HG03571 (cell line): ENCODE results near the gene ATRNL1.
"Not testable (repeated sequence)": the region's sequence is repeated elsewhere in the genome, so short reads cannot be mapped to it uniquely, and the experiment has no call there.

Experiments used
- ATAC-seq: cut with Tn5 transposase; IDR thresholded peaks from one replicate; pipeline ENCODE4 v1.9.1; 2021; ENCODE audit not compliant: unreplicated experiment

The ATRNL1 gene

GRCh38 chr10:115745943-115746342 lies 652.8 kb downstream of the ATRNL1 start:
- no peak for ATAC-seq

GRCh38 chr10:115747811-115748210 lies 654.6 kb downstream of the ATRNL1 start:
- no peak for ATAC-seq

GRCh38 chr10:115758488-115758887 lies 665.3 kb downstream of the ATRNL1 start:
- ATAC-seq = not testable (repeated sequence)

GRCh38 chr10:115760131-115760530 lies 667.0 kb downstream of the ATRNL1 start:
- no peak for ATAC-seq

- no peak for ATAC-seq
Observed at GRCh38 chr10:115761166-115761565, 668.0 kb downstream of the ATRNL1 start.

GRCh38 chr10:115762029-115762428 lies 668.9 kb downstream of the ATRNL1 start:
- no peak for ATAC-seq

GRCh38 chr10:115771755-115772154 lies 678.6 kb downstream of the ATRNL1 start:
- no peak for ATAC-seq

GRCh38 chr10:115772606-115773005 lies 679.4 kb downstream of the ATRNL1 start:
- no peak for ATAC-seq

GRCh38 chr10:115773832-115774231 lies 680.7 kb downstream of the ATRNL1 start:
- ATAC-seq = no peak

GRCh38 chr10:115774721-115775120 lies 681.6 kb downstream of the ATRNL1 start:
- ATAC-seq = no peak

- no peak for ATAC-seq
Observed at GRCh38 chr10:115777646-115778045, 684.5 kb downstream of the ATRNL1 start.

- no peak for ATAC-seq
Observed at GRCh38 chr10:115790220-115790619, 697.1 kb downstream of the ATRNL1 start.

GRCh38 chr10:115795964-115796363 lies 702.8 kb downstream of the ATRNL1 start:
- ATAC-seq = no peak

GRCh38 chr10:115801457-115801856 lies 708.3 kb downstream of the ATRNL1 start:
- ATAC-seq = no peak

GRCh38 chr10:115801992-115802391 lies 708.8 kb downstream of the ATRNL1 start:
- no peak for ATAC-seq

GRCh38 chr10:115802911-115803310 lies 709.7 kb downstream of the ATRNL1 start:
- ATAC-seq = no peak

- no peak for ATAC-seq
Observed at GRCh38 chr10:115814542-115814941, 721.4 kb downstream of the ATRNL1 start.

- ATAC-seq = no peak
Observed at GRCh38 chr10:115818012-115818411, 724.8 kb downstream of the ATRNL1 start.

- ATAC-seq = no peak
Observed at GRCh38 chr10:115826396-115826795, 733.2 kb downstream of the ATRNL1 start.

GRCh38 chr10:115827231-115828009 lies 734.3 kb downstream of the ATRNL1 start:
- no peak for ATAC-seq

- not testable (repeated sequence) for ATAC-seq
Observed at GRCh38 chr10:115828182-115828581, 735.0 kb downstream of the ATRNL1 start.

- ATAC-seq = no peak
Observed at GRCh38 chr10:115829521-115830205, 736.5 kb downstream of the ATRNL1 start.
